ENCODE measurements around the gene GTF2IRD1. TPM values are rescaled to one million over a fixed set of nuclear protein-coding genes. Genes with fewer than 3 reads are reported as not detected.
"Not testable (repeated sequence)": the region's sequence is repeated elsewhere in the genome, so short reads cannot be mapped to it uniquely, and the experiment has no call there.

GTF2IRD1 gene
- polyA plus RNA-seq, 3 donors, result not detected

DNA sequence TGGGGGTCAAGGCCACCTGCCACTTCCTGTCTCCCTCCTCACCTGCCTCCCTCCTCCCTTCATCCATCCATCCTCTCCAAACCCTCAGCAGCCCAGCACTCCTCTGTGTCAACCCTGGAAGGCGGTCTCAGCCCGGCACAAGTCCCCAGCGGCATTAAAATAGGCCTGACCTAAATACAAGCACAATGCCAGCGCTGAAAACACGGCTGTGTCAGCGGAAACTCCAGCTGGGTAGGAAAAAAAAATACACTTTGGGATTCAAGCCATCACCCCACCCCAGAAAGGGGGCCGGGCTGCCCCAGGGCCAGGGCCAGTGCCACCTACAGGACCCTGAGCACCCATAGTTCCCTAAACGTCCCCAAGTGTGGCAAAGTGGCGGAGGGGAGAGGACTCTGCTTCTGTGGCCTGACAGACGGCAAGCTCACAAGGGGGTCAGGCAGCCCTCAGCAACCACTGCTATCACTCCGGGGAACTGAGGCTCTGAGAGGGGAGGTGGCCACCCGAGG is 22.7 kb upstream of the GTF2IRD1 start:
- TF ChIP-seq, protein P1, sequence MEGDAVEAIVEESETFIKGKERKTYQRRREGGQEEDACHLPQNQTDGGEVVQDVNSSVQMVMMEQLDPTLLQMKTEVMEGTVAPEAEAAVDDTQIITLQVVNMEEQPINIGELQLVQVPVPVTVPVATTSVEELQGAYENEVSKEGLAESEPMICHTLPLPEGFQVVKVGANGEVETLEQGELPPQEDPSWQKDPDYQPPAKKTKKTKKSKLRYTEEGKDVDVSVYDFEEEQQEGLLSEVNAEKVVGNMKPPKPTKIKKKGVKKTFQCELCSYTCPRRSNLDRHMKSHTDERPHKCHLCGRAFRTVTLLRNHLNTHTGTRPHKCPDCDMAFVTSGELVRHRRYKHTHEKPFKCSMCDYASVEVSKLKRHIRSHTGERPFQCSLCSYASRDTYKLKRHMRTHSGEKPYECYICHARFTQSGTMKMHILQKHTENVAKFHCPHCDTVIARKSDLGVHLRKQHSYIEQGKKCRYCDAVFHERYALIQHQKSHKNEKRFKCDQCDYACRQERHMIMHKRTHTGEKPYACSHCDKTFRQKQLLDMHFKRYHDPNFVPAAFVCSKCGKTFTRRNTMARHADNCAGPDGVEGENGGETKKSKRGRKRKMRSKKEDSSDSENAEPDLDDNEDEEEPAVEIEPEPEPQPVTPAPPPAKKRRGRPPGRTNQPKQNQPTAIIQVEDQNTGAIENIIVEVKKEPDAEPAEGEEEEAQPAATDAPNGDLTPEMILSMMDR (IDR thresholded peaks at IDR 0.05), result no peak
- H3K4me3 Mint-ChIP-seq, result no peak overlapping the region
- Histone ChIP-seq H2AFZ (ENCODE audit: insufficient read depth, low read depth, low read length, poor library complexity, severe bottlenecking) (no peak overlapping the region), H3K4me2 (replicated peaks; ENCODE audit: extremely low read depth, low read length, poor library complexity, severe bottlenecking) (no peak overlapping the region), H3K4me1 (ENCODE audit: control insufficient read depth in 1 of 2, insufficient read depth in 2 of 2, low read length in 2 of 2) (no peaks in the 10 kb centered on the region), H3K4me3 (replicated peaks in 1 of 3; ENCODE audit: low read depth in 2 of 3, low read length in 3 of 3) (no peak overlapping the region), H3K9ac (ENCODE audit: insufficient read depth, low read length, poor library complexity, severe bottlenecking) (no peak overlapping the region), H3K79me2 (ENCODE audit: insufficient read depth, low read length) (no peaks in the 10 kb centered on the region), H3K9me3 (replicated peaks in 1 of 2; ENCODE audit: control insufficient read depth in 1 of 2, insufficient read depth in 1 of 2, low read length in 2 of 2) (no peaks in the 10 kb centered on the region), H3K36me3 (replicated peaks in 1 of 2; ENCODE audit: control insufficient read depth in 1 of 2, insufficient read depth in 2 of 2, low read length in 2 of 2) (no peaks in the 10 kb centered on the region), H4K20me1 (ENCODE audit: insufficient read depth, low read length) (no peaks in the 10 kb centered on the region), H3K27ac (ENCODE audit: low read depth in 1 of 2, low read length in 2 of 2) (no peak overlapping the region), H3K27me3 (ENCODE audit: control insufficient read depth in 2 of 2, insufficient read depth in 2 of 2, low read length in 2 of 2) (no peaks in the 10 kb centered on the region)
- 91% methylated on average over 8 of the region's 12 CpGs for WGBS (ENCODE audit: insufficient coverage)
- H3K27me3 Mint-ChIP-seq (ENCODE audit: low read depth in 3 of 3), result peaks cover 3 to 9% (median 4%) of the 10 kb centered on the region in 3 donors
- peaks cover 0 to 3% (median 0%) of the 10 kb centered on the region in 7 donors for H3K9me3 Mint-ChIP-seq
- no peaks in the 10 kb centered on the region for H3K36me3 Mint-ChIP-seq
- intact Hi-C loops (cut with micrococcal nuclease), result no loop called here
- H3K27ac Mint-ChIP-seq, result peak overlapping the region in 2 of 7 donors; percentile 31 to 42
- no peak for DNase-seq
- no peaks in the 10 kb centered on the region for H3K4me1 Mint-ChIP-seq

GRCh38 chr7:74437291-74437571 is 16.5 kb upstream of the GTF2IRD1 start:
- H4K20me1 ChIP-seq (ENCODE audit: insufficient read depth, low read length); H3K4me1 ChIP-seq (ENCODE audit: control insufficient read depth in 1 of 2, insufficient read depth in 2 of 2, low read length in 2 of 2); H3K4me3 ChIP-seq (replicated peaks in 1 of 3; ENCODE audit: low read depth in 2 of 3, low read length in 3 of 3); DNase-seq; H3K27ac Mint-ChIP-seq; H3K4me1 Mint-ChIP-seq; H3K9me3 ChIP-seq (replicated peaks in 1 of 2; ENCODE audit: control insufficient read depth in 1 of 2, insufficient read depth in 1 of 2, low read length in 2 of 2); H3K27ac ChIP-seq (ENCODE audit: low read depth in 1 of 2, low read length in 2 of 2); intact Hi-C loops (cut with micrococcal nuclease); H3K27me3 Mint-ChIP-seq (ENCODE audit: low read depth in 3 of 3); H3K36me3 ChIP-seq (replicated peaks in 1 of 2; ENCODE audit: control insufficient read depth in 1 of 2, insufficient read depth in 2 of 2, low read length in 2 of 2); H3K4me2 ChIP-seq (replicated peaks; ENCODE audit: extremely low read depth, low read length, poor library complexity, severe bottlenecking); H3K9ac ChIP-seq (ENCODE audit: insufficient read depth, low read length, poor library complexity, severe bottlenecking); H3K27me3 ChIP-seq (ENCODE audit: control insufficient read depth in 2 of 2, insufficient read depth in 2 of 2, low read length in 2 of 2); H3K36me3 Mint-ChIP-seq; H3K79me2 ChIP-seq (ENCODE audit: insufficient read depth, low read length); H3K4me3 Mint-ChIP-seq; H2AFZ ChIP-seq (ENCODE audit: insufficient read depth, low read depth, low read length, poor library complexity, severe bottlenecking): not testable (repeated sequence)
- peaks cover 2 to 24% (median 18%) of the 10 kb centered on the region in 7 donors for H3K9me3 Mint-ChIP-seq
- no CpG with 5 or more reads among the region's 1 CpG for WGBS (ENCODE audit: insufficient coverage)

Measured in CD14-positive monocyte (primary cell).